ENCODE measurements around the gene OR1L8.
"Not testable (repeated sequence)": the region's sequence is repeated elsewhere in the genome, so short reads cannot be mapped to it uniquely, and the experiment has no call there.

DNA sequence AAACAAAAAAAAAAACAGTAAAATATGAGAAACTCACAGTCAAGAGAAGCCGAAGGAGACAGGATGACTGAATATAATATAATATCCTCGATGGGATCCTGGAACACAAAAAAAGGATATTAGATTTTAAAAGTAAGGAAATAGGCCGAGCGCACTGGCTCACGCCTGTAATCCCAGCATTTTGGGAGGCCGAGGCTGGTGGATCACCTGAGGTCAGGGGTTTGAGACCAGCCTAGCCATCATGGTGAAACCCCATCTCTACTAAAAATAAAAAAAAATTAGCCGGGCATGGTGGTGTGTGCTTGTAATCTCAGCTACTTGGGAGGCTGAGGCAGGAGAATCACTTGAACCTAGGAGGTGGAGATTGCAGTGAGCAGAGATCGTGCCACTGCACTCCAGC lies at the start of gene OR1L8:
- not testable (repeated sequence) for TF ChIP-seq TAF7 (tag; IDR thresholded peaks at IDR 0.05); BHLHE40 (IDR thresholded peaks at IDR 0.05; ENCODE audit: low read length); CHCHD3 (CRISPR knock-in tag; IDR thresholded peaks at IDR 0.05); ZNF609 (CRISPR knock-in tag; IDR thresholded peaks at IDR 0.05; ENCODE audit: borderline replicate concordance); NR2F6 (CRISPR knock-in tag; IDR thresholded peaks at IDR 0.05); TAF15 (IDR thresholded peaks at IDR 0.05; ENCODE audit: low read depth, low read length); SP1 (CRISPR knock-in tag; IDR thresholded peaks at IDR 0.05); CTCF (IDR thresholded peaks at IDR 0.05 in 2 of 3, conservative IDR thresholded peaks at IDR 0.05 in 1 of 3; ENCODE audit: insufficient read depth in 2 of 3, low read depth in 1 of 3, low read length in 3 of 3); HIVEP1 (CRISPR knock-in tag; IDR thresholded peaks at IDR 0.05); BRF1 (IDR thresholded peaks at IDR 0.05; ENCODE audit: borderline replicate concordance, extremely low read depth, insufficient read length)
- TF ChIP-seq, protein P1, sequence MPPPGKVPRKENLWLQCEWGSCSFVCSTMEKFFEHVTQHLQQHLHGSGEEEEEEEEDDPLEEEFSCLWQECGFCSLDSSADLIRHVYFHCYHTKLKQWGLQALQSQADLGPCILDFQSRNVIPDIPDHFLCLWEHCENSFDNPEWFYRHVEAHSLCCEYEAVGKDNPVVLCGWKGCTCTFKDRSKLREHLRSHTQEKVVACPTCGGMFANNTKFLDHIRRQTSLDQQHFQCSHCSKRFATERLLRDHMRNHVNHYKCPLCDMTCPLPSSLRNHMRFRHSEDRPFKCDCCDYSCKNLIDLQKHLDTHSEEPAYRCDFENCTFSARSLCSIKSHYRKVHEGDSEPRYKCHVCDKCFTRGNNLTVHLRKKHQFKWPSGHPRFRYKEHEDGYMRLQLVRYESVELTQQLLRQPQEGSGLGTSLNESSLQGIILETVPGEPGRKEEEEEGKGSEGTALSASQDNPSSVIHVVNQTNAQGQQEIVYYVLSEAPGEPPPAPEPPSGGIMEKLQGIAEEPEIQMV (tag; conservative IDR thresholded peaks at IDR 0.05; ENCODE audit: low read depth): not testable (repeated sequence)
- TF ChIP-seq, protein P2, sequence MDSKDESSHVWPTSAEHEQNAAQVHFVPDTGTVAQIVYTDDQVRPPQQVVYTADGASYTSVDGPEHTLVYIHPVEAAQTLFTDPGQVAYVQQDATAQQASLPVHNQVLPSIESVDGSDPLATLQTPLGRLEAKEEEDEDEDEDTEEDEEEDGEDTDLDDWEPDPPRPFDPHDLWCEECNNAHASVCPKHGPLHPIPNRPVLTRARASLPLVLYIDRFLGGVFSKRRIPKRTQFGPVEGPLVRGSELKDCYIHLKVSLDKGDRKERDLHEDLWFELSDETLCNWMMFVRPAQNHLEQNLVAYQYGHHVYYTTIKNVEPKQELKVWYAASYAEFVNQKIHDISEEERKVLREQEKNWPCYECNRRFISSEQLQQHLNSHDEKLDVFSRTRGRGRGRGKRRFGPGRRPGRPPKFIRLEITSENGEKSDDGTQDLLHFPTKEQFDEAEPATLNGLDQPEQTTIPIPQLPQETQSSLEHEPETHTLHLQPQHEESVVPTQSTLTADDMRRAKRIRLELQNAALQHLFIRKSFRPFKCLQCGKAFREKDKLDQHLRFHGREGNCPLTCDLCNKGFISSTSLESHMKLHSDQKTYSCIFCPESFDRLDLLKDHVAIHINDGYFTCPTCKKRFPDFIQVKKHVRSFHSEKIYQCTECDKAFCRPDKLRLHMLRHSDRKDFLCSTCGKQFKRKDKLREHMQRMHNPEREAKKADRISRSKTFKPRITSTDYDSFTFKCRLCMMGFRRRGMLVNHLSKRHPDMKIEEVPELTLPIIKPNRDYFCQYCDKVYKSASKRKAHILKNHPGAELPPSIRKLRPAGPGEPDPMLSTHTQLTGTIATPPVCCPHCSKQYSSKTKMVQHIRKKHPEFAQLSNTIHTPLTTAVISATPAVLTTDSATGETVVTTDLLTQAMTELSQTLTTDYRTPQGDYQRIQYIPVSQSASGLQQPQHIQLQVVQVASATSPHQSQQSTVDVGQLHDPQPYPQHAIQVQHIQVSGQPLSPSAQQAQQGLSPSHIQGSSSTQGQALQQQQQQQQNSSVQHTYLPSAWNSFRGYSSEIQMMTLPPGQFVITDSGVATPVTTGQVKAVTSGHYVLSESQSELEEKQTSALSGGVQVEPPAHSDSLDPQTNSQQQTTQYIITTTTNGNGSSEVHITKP (IDR thresholded peaks at IDR 0.05; ENCODE audit: partially characterized antibody): not testable (repeated sequence)

Data from K562 (cell line).